Coronary artery (tissue), 2 donors: ENCODE results near the gene SECISBP2L.
A peak's percentile ranks its signal among the peaks of the same experiment; 100 is the strongest.

Experiments
- DNase-seq: peaks from one replicate; pipeline ENCODE4 v3.0.0-alpha.2; 2017; ENCODE audit warnings: low spot score
- H3K27ac ChIP-seq, 2 donors: fragments of 200-600 bp; sonication (generic); one replicate each; pipeline ENCODE4 v1.5.1; 2016 to 2019
- H3K4me3 ChIP-seq: fragments of 200-600 bp; sonication (generic); 2 replicates; pipeline ENCODE4 v1.5.1; 2016; ENCODE audit warnings: mild to moderate bottlenecking, moderate library complexity
- CTCF ChIP-seq: fragments of 200-600 bp; sonication (generic); IDR thresholded peaks from one replicate; pipeline ENCODE4 v1.5.1; 2019; ENCODE audit warnings: antibody characterized with exemption

Gene SECISBP2L

GRCh38 chr15:49046220-49047102 lies at the start of gene SECISBP2L:
SECISBP2L (minus strand) TSS chr15:49046446; CDS start chr15:49046299, 147 bp downstream.
- TF ChIP-seq CTCF, result no peak
- H3K27ac ChIP-seq, result peak within 1 kb of the TSS; percentile 92 to 95

GRCh38 chr15:49094923-49095322 lies 48.7 kb upstream of the SECISBP2L start:
- no peak overlapping the region for H3K4me3 ChIP-seq

More at GRCh38 chr15:49046220-49047102, at the start of gene SECISBP2L:
- H3K4me3 ChIP-seq, result peak within 1 kb of the TSS; percentile 98
- peak; percentile 96 for DNase-seq

GRCh38 chr15:49093252-49094105 lies 47.2 kb upstream of the SECISBP2L start:
- H3K4me3 ChIP-seq, result no peak overlapping the region
- no peak for DNase-seq
- H3K27ac ChIP-seq, result no peak overlapping the region
- no peak for TF ChIP-seq CTCF

More at GRCh38 chr15:49094923-49095322, 48.7 kb upstream of the SECISBP2L start:
- H3K27ac ChIP-seq, result no peak overlapping the region
- DNase-seq, result no peak
- no peak for TF ChIP-seq CTCF

GRCh38 chr15:49088996-49089395 lies 42.8 kb upstream of the SECISBP2L start:
- H3K4me3 ChIP-seq, result no peak overlapping the region
- DNase-seq, result no peak
- no peak for TF ChIP-seq CTCF
- no peak overlapping the region for H3K27ac ChIP-seq

GRCh38 chr15:49085696-49086459 lies 39.6 kb upstream of the SECISBP2L start:
- Histone ChIP-seq H3K4me3 (no peak overlapping the region), H3K27ac (no peak overlapping the region)
- no peak for DNase-seq
- TF ChIP-seq CTCF, result no peak

GRCh38 chr15:49084285-49084570 lies 38.0 kb upstream of the SECISBP2L start:
- Histone ChIP-seq H3K27ac (no peak overlapping the region), H3K4me3 (no peak overlapping the region)
- TF ChIP-seq CTCF, result no peak
- DNase-seq, result no peak
